ENCODE measurements around the gene CD59.
A peak's percentile ranks its signal among the peaks of the same experiment; 100 is the strongest.
"Not testable (repeated sequence)": the region's sequence is repeated elsewhere in the genome, so short reads cannot be mapped to it uniquely, and the experiment has no call there.

Gene CD59

GRCh38 chr11:33734441-33735270, 1.6 kb downstream of the CD59 start:
- Histone ChIP-seq H3K27me3 (replicated peaks in 2 of 5; ENCODE audit: control insufficient read depth in 4 of 5, insufficient read depth in 5 of 5, low read length in 4 of 5) (no peaks in the 10 kb centered on the region), H3K4me3 (ENCODE audit: control insufficient read depth in 1 of 7, extremely low read depth in 1 of 7, insufficient read depth in 4 of 7, low read depth in 2 of 7, low read length in 6 of 7) (peak overlapping the region; percentile 71 to 93 (median 83)), H3K36me3 (ENCODE audit: control insufficient read depth in 4 of 4, insufficient read depth in 4 of 4, low read length in 3 of 4) (peaks cover 0 to 10% (median 1%) of the 10 kb centered on the region in 4 experiments), H3K27ac (ENCODE audit: insufficient read depth in 1 of 2, low read depth in 1 of 2, low read length in 2 of 2, poor library complexity in 1 of 2, severe bottlenecking in 2 of 2) (peak overlapping the region; percentile 47 to 81), H3K9me3 (ENCODE audit: control extremely low read depth in 1 of 5, control insufficient read depth in 4 of 5, insufficient read depth in 2 of 5, low read depth in 1 of 5, low read length in 4 of 5) (no peaks in the 10 kb centered on the region), H3K4me1 (ENCODE audit: control extremely low read depth in 1 of 4, control insufficient read depth in 4 of 4, insufficient read depth in 4 of 4, low read length in 3 of 4) (peaks cover 7 to 55% (median 46%) of the 10 kb centered on the region in 4 experiments)
- peak in 2 of 3 donors; percentile 17 to 33 for DNase-seq
- ChIA-PET POLR2A (interaction anchor here (1.8 kb wide), 1 partner anchor 11 kb away, joined by 6 read pairs; no protein-coding TSS in a partner anchor), CTCF (interaction anchor here (1.2 to 8.5 kb wide), 4 partner anchors 8 to 33 kb away, joined by 4 to 142 read pairs (median 8); no protein-coding TSS in a partner anchor)
- WGBS (ENCODE audit: insufficient coverage), result 37% methylated on average over 11 of the region's 15 CpGs

GRCh38 chr11:33733980-33734379, 2.2 kb downstream of the CD59 start:
- CTCF ChIA-PET, result interaction anchor here (1.2 to 8.5 kb wide), 4 partner anchors 9 to 32 kb away, joined by 4 to 142 read pairs (median 8); no protein-coding TSS in a partner anchor
- Histone ChIP-seq H3K9me3 (ENCODE audit: control extremely low read depth in 1 of 5, control insufficient read depth in 4 of 5, insufficient read depth in 2 of 5, low read depth in 1 of 5, low read length in 4 of 5) (no peaks in the 10 kb centered on the region), H3K4me1 (ENCODE audit: control extremely low read depth in 1 of 4, control insufficient read depth in 4 of 4, insufficient read depth in 4 of 4, low read length in 3 of 4) (peaks cover 7 to 55% (median 46%) of the 10 kb centered on the region in 4 experiments), H3K36me3 (ENCODE audit: control insufficient read depth in 4 of 4, insufficient read depth in 4 of 4, low read length in 3 of 4) (peaks cover 0 to 10% (median 1%) of the 10 kb centered on the region in 4 experiments), H3K27me3 (replicated peaks in 2 of 5; ENCODE audit: control insufficient read depth in 4 of 5, insufficient read depth in 5 of 5, low read length in 4 of 5) (no peaks in the 10 kb centered on the region), H3K27ac (ENCODE audit: insufficient read depth in 1 of 2, low read depth in 1 of 2, low read length in 2 of 2, poor library complexity in 1 of 2, severe bottlenecking in 2 of 2) (no peak overlapping the region), H3K4me3 (ENCODE audit: control insufficient read depth in 1 of 7, extremely low read depth in 1 of 7, insufficient read depth in 4 of 7, low read depth in 2 of 7, low read length in 6 of 7) (peak overlapping the region in 1 of 7 experiments; percentile 87)
- POLR2A ChIA-PET, result interaction anchor here (1.8 kb wide), 1 partner anchor 10 kb away, joined by 6 read pairs; no protein-coding TSS in a partner anchor
- 100% methylated on average over 3 of the region's 7 CpGs for WGBS (ENCODE audit: insufficient coverage)
- no peak for DNase-seq

GRCh38 chr11:33731723-33732531, 4.3 kb downstream of the CD59 start:
- Histone ChIP-seq H3K4me1 (ENCODE audit: control extremely low read depth in 1 of 4, control insufficient read depth in 4 of 4, insufficient read depth in 4 of 4, low read length in 3 of 4) (peaks cover 7 to 50% (median 40%) of the 10 kb centered on the region in 4 experiments), H3K27ac (ENCODE audit: insufficient read depth in 1 of 2, low read depth in 1 of 2, low read length in 2 of 2, poor library complexity in 1 of 2, severe bottlenecking in 2 of 2) (no peak overlapping the region), H3K27me3 (replicated peaks in 2 of 5; ENCODE audit: control insufficient read depth in 4 of 5, insufficient read depth in 5 of 5, low read length in 4 of 5) (no peaks in the 10 kb centered on the region), H3K4me3 (ENCODE audit: control insufficient read depth in 1 of 7, extremely low read depth in 1 of 7, insufficient read depth in 4 of 7, low read depth in 2 of 7, low read length in 6 of 7) (peak overlapping the region in 2 of 7 experiments; percentile 19 to 23), H3K36me3 (ENCODE audit: control insufficient read depth in 4 of 4, insufficient read depth in 4 of 4, low read length in 3 of 4) (peaks cover 0 to 10% (median 1%) of the 10 kb centered on the region in 4 experiments), H3K9me3 (ENCODE audit: control extremely low read depth in 1 of 5, control insufficient read depth in 4 of 5, insufficient read depth in 2 of 5, low read depth in 1 of 5, low read length in 4 of 5) (no peaks in the 10 kb centered on the region)
- WGBS (ENCODE audit: insufficient coverage), result 69% methylated on average over 3 of the region's 9 CpGs
- peak; percentile 27 to 67 (median 56) for DNase-seq
- CTCF ChIA-PET, result interaction anchor here (8.5 kb wide), 1 partner anchor 13 kb away, joined by 142 read pairs; no protein-coding TSS in a partner anchor
- POLR2A ChIA-PET, result no interaction called here

- ChIA-PET CTCF (interaction anchor here (1.2 kb wide), 1 partner anchor 12 kb away, joined by 6 read pairs; no protein-coding TSS in a partner anchor), POLR2A (no interaction called here)
- H3K4me1 ChIP-seq (ENCODE audit: control extremely low read depth in 1 of 4, control insufficient read depth in 4 of 4, insufficient read depth in 4 of 4, low read length in 3 of 4), result peaks cover 7 to 44% (median 30%) of the 10 kb centered on the region in 4 experiments
- 100% methylated on average over 1 of the region's 7 CpGs for WGBS (ENCODE audit: insufficient coverage)
- H3K27ac ChIP-seq (ENCODE audit: insufficient read depth in 1 of 2, low read depth in 1 of 2, low read length in 2 of 2, poor library complexity in 1 of 2, severe bottlenecking in 2 of 2), result no peak overlapping the region
- no peaks in the 10 kb centered on the region for H3K27me3 ChIP-seq (replicated peaks in 2 of 5; ENCODE audit: control insufficient read depth in 4 of 5, insufficient read depth in 5 of 5, low read length in 4 of 5)
- H3K4me3 ChIP-seq (ENCODE audit: control insufficient read depth in 1 of 7, extremely low read depth in 1 of 7, insufficient read depth in 4 of 7, low read depth in 2 of 7, low read length in 6 of 7), result no peak overlapping the region
- no peaks in the 10 kb centered on the region for H3K9me3 ChIP-seq (ENCODE audit: control extremely low read depth in 1 of 5, control insufficient read depth in 4 of 5, insufficient read depth in 2 of 5, low read depth in 1 of 5, low read length in 4 of 5)
- H3K36me3 ChIP-seq (ENCODE audit: control insufficient read depth in 4 of 4, insufficient read depth in 4 of 4, low read length in 3 of 4), result peaks cover 0 to 10% (median 1%) of the 10 kb centered on the region in 4 experiments
- no peak for DNase-seq
These were observed 5.5 kb downstream of the CD59 start for GRCh38 chr11:33730716-33731115.

- H3K4me3 ChIP-seq (ENCODE audit: control insufficient read depth in 1 of 7, extremely low read depth in 1 of 7, insufficient read depth in 4 of 7, low read depth in 2 of 7, low read length in 6 of 7); DNase-seq; H3K9me3 ChIP-seq (ENCODE audit: control extremely low read depth in 1 of 5, control insufficient read depth in 4 of 5, insufficient read depth in 2 of 5, low read depth in 1 of 5, low read length in 4 of 5); CTCF ChIA-PET; POLR2A ChIA-PET; H3K27me3 ChIP-seq (replicated peaks in 2 of 5; ENCODE audit: control insufficient read depth in 4 of 5, insufficient read depth in 5 of 5, low read length in 4 of 5); H3K27ac ChIP-seq (ENCODE audit: insufficient read depth in 1 of 2, low read depth in 1 of 2, low read length in 2 of 2, poor library complexity in 1 of 2, severe bottlenecking in 2 of 2); H3K36me3 ChIP-seq (ENCODE audit: control insufficient read depth in 4 of 4, insufficient read depth in 4 of 4, low read length in 3 of 4): not testable (repeated sequence)
- H3K4me1 ChIP-seq (ENCODE audit: control extremely low read depth in 1 of 4, control insufficient read depth in 4 of 4, insufficient read depth in 4 of 4, low read length in 3 of 4), result peaks cover 8 to 46% (median 28%) of the 10 kb centered on the region in 4 experiments
- WGBS (ENCODE audit: insufficient coverage), result 83% methylated on average over 1 of the region's 5 CpGs
These were observed 7.1 kb downstream of the CD59 start for GRCh38 chr11:33729072-33729664.

- H3K9me3 ChIP-seq (ENCODE audit: control extremely low read depth in 1 of 5, control insufficient read depth in 4 of 5, insufficient read depth in 2 of 5, low read depth in 1 of 5, low read length in 4 of 5); H3K27ac ChIP-seq (ENCODE audit: insufficient read depth in 1 of 2, low read depth in 1 of 2, low read length in 2 of 2, poor library complexity in 1 of 2, severe bottlenecking in 2 of 2); H3K36me3 ChIP-seq (ENCODE audit: control insufficient read depth in 4 of 4, insufficient read depth in 4 of 4, low read length in 3 of 4); DNase-seq; H3K27me3 ChIP-seq (replicated peaks in 2 of 5; ENCODE audit: control insufficient read depth in 4 of 5, insufficient read depth in 5 of 5, low read length in 4 of 5); H3K4me3 ChIP-seq (ENCODE audit: control insufficient read depth in 1 of 7, extremely low read depth in 1 of 7, insufficient read depth in 4 of 7, low read depth in 2 of 7, low read length in 6 of 7); POLR2A ChIA-PET: not testable (repeated sequence)
- CTCF ChIA-PET, result interaction anchor here (1.7 to 2.0 kb wide), 2 partner anchors 11 to 15 kb away, joined by 3 to 6 read pairs; no protein-coding TSS in a partner anchor
- WGBS (ENCODE audit: insufficient coverage), result no CpG with 5 or more reads among the region's 1 CpG
- H3K4me1 ChIP-seq (ENCODE audit: control extremely low read depth in 1 of 4, control insufficient read depth in 4 of 4, insufficient read depth in 4 of 4, low read length in 3 of 4), result peaks cover 6 to 49% (median 36%) of the 10 kb centered on the region in 4 experiments
These were observed 8.7 kb downstream of the CD59 start for GRCh38 chr11:33727539-33727938.
